ENCODE results near the gene KCND2.

- TF ChIP-seq CTCF (IDR thresholded peaks at IDR 0.05 in 4 of 5, conservative IDR thresholded peaks at IDR 0.05 in 1 of 5), result no peak
- no peak for TF ChIP-seq POLR2A (IDR thresholded peaks at IDR 0.05)
Measured at GRCh38 chr7:120723465-120724385, 450.8 kb downstream of the KCND2 start.

Data from gastrocnemius medialis (tissue), 4 donors.